ENCODE results near the gene YES1. TPM values are rescaled to one million over a fixed set of nuclear protein-coding genes. Genes with fewer than 3 reads are reported as not detected.
A peak's percentile ranks its signal among the peaks of the same experiment; 100 is the strongest.

Gene YES1
- total RNA-seq, 6 experiments from 2014 or later: 30.6 to 57.8 (median 46.5) TPM

GRCh38 chr18:715626-716025 lies 96.4 kb downstream of the YES1 start:
- Mint-ChIP-seq H3K27me3 (ENCODE audit: insufficient read depth) (no peaks in the 10 kb centered on the region; the same call in none of the 2 replicates), H3K4me1 (ENCODE audit: low read depth) (peaks cover 33% of the 10 kb centered on the region), H3K36me3 (ENCODE audit: low read depth) (no peaks in the 10 kb centered on the region), H3K4me3 (no peak overlapping the region), H3K27ac (no peak overlapping the region), H3K9me3 (no peaks in the 10 kb centered on the region)
- TF ChIP-seq CTCF (IDR thresholded peaks at IDR 0.05): no peak
- peak; percentile 45 for DNase-seq

- Mint-ChIP-seq H3K36me3 (ENCODE audit: low read depth) (peaks cover 12% of the 10 kb centered on the region), H3K4me1 (ENCODE audit: low read depth) (peaks cover 50% of the 10 kb centered on the region), H3K4me3 (no peak overlapping the region), H3K27ac (no peak overlapping the region), H3K9me3 (no peaks in the 10 kb centered on the region), H3K27me3 (ENCODE audit: insufficient read depth) (no peaks in the 10 kb centered on the region; the same call in none of the 2 replicates)
- DNase-seq: no peak
- TF ChIP-seq CTCF (IDR thresholded peaks at IDR 0.05): no peak
Measured at GRCh38 chr18:713135-713490, 98.9 kb downstream of the YES1 start.

GRCh38 chr18:712401-713134 lies 99.5 kb downstream of the YES1 start, which contains the start of gene ENOSF1:
Gene ENOSF1, minus strand, starts transcription at chr18:712630. Its CDS starts 43 bp downstream, at chr18:712587.
- peaks cover 50% of the 10 kb centered on the region for H3K4me1 Mint-ChIP-seq (ENCODE audit: low read depth)
- no peaks in the 10 kb centered on the region; the same call in none of the 2 replicates for H3K27me3 Mint-ChIP-seq (ENCODE audit: insufficient read depth)
- DNase-seq: peak; percentile 48
- H3K4me3 Mint-ChIP-seq: peak within 1 kb of the TSS; percentile 88
- H3K27ac Mint-ChIP-seq: peak within 1 kb of the TSS; percentile 76
- TF ChIP-seq CTCF (IDR thresholded peaks at IDR 0.05): peak; percentile 91
- peaks cover 14% of the 10 kb centered on the region for H3K36me3 Mint-ChIP-seq (ENCODE audit: low read depth)
- H3K9me3 Mint-ChIP-seq: no peaks in the 10 kb centered on the region

- peak overlapping the region; percentile 88 for H3K4me3 Mint-ChIP-seq
- peak overlapping the region; percentile 76 for H3K27ac Mint-ChIP-seq
- DNase-seq: peak; percentile 74
- H3K36me3 Mint-ChIP-seq (ENCODE audit: low read depth): peaks cover 14% of the 10 kb centered on the region
- H3K4me1 Mint-ChIP-seq (ENCODE audit: low read depth): peaks cover 50% of the 10 kb centered on the region
- H3K27me3 Mint-ChIP-seq (ENCODE audit: insufficient read depth): no peaks in the 10 kb centered on the region; the same call in none of the 2 replicates
- no peaks in the 10 kb centered on the region for H3K9me3 Mint-ChIP-seq
- no peak; the same call in 1 of the 2 replicates for TF ChIP-seq CTCF (IDR thresholded peaks at IDR 0.05)
Measured at GRCh38 chr18:711657-712400, 100.2 kb downstream of the YES1 start.

GRCh38 chr18:711310-711656 lies 100.8 kb downstream of the YES1 start:
- DNase-seq: no peak
- no peaks in the 10 kb centered on the region for H3K9me3 Mint-ChIP-seq
- peaks cover 50% of the 10 kb centered on the region for H3K4me1 Mint-ChIP-seq (ENCODE audit: low read depth)
- no peak for TF ChIP-seq CTCF (IDR thresholded peaks at IDR 0.05)
- peaks cover 16% of the 10 kb centered on the region for H3K36me3 Mint-ChIP-seq (ENCODE audit: low read depth)
- H3K27ac Mint-ChIP-seq: peak overlapping the region; percentile 76
- H3K27me3 Mint-ChIP-seq (ENCODE audit: insufficient read depth): no peaks in the 10 kb centered on the region; the same call in 1 of the 2 replicates
- H3K4me3 Mint-ChIP-seq: peak overlapping the region; percentile 88
